ENCODE data around the gene PRKAR2A. TPM values are rescaled to one million over a fixed set of nuclear protein-coding genes. Genes with fewer than 3 reads are reported as not detected.

PRKAR2A gene
- total RNA-seq, 4 donors from 2014 or later: 25.4 to 51.6 (median 35.3) TPM

DNA sequence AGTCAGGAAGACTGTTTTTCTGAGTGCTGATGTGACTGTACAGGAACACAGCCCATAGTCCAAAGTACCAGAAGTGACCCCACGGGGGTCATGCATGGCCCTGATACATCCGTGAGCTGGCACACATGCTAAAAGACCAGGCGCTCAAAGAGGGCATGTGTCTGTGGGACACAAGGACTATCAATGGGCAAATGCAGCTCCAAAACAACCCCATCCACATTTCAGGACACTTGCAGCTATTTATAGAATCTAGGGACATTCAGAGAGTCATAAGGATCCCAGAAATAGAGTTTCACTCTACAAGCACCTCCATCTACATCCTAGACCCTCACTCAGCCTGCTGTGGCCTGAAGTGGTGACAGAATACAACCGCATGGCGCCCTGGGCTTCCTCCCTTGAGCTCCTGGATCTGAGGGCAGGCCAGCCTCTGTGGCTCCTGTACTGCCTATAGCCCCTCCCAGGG lies 34.0 kb upstream of the PRKAR2A start:
- Histone ChIP-seq H3K27me3 (no peaks in the 10 kb centered on the region), H3K9me3 (no peaks in the 10 kb centered on the region), H3K36me3 (peaks cover 0 to 61% (median 3%) of the 10 kb centered on the region in 3 donors), H3K27ac (no peak overlapping the region), H3K4me3 (no peak overlapping the region), H3K4me1 (no peaks in the 10 kb centered on the region)
- WGBS, 2 donors: 80 to 97% methylated on average over 3 of the region's 5 CpGs
- intact Hi-C loops (cut with DNase I): no loop called here
- no peak for DNase-seq
- TF ChIP-seq POLR2A (IDR thresholded peaks at IDR 0.05): no peak
- TF ChIP-seq, protein P1, sequence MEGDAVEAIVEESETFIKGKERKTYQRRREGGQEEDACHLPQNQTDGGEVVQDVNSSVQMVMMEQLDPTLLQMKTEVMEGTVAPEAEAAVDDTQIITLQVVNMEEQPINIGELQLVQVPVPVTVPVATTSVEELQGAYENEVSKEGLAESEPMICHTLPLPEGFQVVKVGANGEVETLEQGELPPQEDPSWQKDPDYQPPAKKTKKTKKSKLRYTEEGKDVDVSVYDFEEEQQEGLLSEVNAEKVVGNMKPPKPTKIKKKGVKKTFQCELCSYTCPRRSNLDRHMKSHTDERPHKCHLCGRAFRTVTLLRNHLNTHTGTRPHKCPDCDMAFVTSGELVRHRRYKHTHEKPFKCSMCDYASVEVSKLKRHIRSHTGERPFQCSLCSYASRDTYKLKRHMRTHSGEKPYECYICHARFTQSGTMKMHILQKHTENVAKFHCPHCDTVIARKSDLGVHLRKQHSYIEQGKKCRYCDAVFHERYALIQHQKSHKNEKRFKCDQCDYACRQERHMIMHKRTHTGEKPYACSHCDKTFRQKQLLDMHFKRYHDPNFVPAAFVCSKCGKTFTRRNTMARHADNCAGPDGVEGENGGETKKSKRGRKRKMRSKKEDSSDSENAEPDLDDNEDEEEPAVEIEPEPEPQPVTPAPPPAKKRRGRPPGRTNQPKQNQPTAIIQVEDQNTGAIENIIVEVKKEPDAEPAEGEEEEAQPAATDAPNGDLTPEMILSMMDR (IDR thresholded peaks at IDR 0.05): no peak

DNA sequence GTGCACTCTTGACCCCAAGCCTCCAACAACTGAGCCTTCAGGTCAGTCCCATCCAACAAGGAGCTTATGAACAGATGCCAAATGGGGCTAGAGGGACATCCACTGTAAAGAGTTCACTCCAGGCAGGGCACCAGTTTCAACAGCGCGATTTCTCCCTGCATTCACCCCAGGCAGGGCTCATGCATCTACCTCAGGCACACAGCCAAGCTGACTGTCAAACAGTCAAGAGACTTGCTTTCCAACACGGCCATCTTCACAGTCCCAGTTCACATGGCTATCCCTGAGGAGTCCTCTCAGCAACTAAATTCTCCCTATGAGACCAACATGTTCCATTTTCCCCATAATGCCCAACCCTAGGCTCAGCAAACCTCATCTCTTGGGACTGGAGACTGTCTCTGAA lies 33.3 kb upstream of the PRKAR2A start:
- no peaks in the 10 kb centered on the region for H3K9me3 ChIP-seq
- WGBS, 2 donors: 74 to 93% methylated on average over 3 of the region's 3 CpGs
- TF ChIP-seq, protein P1 (IDR thresholded peaks at IDR 0.05): no peak
- TF ChIP-seq POLR2A (IDR thresholded peaks at IDR 0.05): no peak

DNA sequence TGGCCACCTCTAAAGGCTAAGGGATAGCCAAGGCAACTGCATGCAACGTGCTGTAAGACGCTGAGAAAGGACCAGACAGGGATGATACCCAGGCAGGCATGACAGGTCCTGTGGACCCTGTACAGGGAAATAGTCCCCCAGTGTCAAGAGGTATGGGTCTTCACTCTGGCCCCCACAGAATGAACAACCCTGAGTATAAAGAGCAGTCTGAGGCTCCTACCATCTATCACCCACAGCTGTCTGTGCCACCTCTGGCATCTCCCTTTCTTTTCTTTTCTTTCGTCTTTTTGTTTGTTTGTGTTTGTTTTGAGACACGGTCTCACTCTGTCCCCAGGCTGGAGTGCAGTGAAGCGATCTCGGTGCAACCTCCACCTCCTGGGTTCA lies 32.3 kb upstream of the PRKAR2A start:
- Histone ChIP-seq H3K27me3 (no peaks in the 10 kb centered on the region), H3K4me3 (no peak overlapping the region), H3K27ac (no peak overlapping the region), H3K9me3 (no peaks in the 10 kb centered on the region), H3K36me3 (peaks cover 0 to 65% (median 3%) of the 10 kb centered on the region in 3 donors), H3K4me1 (no peaks in the 10 kb centered on the region)
- TF ChIP-seq POLR2A (IDR thresholded peaks at IDR 0.05): no peak
- TF ChIP-seq, protein P1 (IDR thresholded peaks at IDR 0.05): no peak
- WGBS, 2 donors: 87 to 90% methylated on average over 4 to 6 of the region's 6 CpGs
- intact Hi-C loops (cut with DNase I): no loop called here
- no peak for DNase-seq

More for the DNA sequence above, 33.3 kb upstream of the PRKAR2A start:
- intact Hi-C loops (cut with DNase I): no loop called here
- H3K4me1 ChIP-seq: no peaks in the 10 kb centered on the region
- no peak overlapping the region for H3K4me3 ChIP-seq
- no peaks in the 10 kb centered on the region for H3K27me3 ChIP-seq
- no peak overlapping the region for H3K27ac ChIP-seq
- H3K36me3 ChIP-seq: peaks cover 0 to 61% (median 3%) of the 10 kb centered on the region in 3 donors
- DNase-seq: no peak

DNA sequence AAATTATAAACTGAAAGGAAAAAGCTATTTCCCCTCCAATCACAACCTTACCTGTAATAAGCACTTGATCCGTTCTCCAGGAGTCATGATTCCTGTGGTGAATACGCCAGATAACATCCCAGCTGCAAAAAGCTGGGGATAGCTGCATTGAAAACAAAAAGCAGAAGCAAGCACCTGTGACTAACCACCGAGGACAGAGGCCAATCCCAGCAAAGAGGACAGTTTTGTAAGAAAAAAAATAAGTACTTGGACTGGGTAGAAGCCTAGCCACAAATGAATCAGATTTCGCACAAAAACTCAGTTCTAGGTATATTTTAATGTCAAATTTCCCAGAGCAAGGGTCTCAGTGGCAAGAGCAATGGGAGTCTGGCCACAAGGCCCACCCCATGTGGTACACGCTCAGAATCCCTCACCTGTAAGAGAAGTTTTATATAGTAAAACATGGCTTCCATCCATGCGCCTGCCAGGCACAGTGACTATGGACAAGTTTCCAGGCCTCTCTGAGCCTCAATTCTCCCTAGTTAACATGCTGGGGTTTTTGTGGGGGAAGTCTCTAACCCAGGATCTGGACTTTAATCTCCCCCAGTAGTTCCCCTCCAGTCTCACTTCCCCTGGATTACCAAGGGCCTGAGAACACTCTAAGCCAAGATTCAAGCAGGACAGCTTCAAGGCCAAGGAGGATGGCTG lies 31.8 kb upstream of the PRKAR2A start:
- Histone ChIP-seq H3K36me3 (peaks cover 0 to 64% (median 3%) of the 10 kb centered on the region in 3 donors), H3K9me3 (no peaks in the 10 kb centered on the region), H3K4me3 (no peak overlapping the region), H3K27ac (no peak overlapping the region), H3K4me1 (no peaks in the 10 kb centered on the region), H3K27me3 (no peaks in the 10 kb centered on the region)
- WGBS, 2 donors: 75 to 78% methylated on average over 5 to 6 of the region's 6 CpGs
- intact Hi-C loops (cut with DNase I): no loop called here
- no peak for TF ChIP-seq POLR2A (IDR thresholded peaks at IDR 0.05)
- TF ChIP-seq, protein P1 (IDR thresholded peaks at IDR 0.05): no peak
- DNase-seq: no peak

DNA sequence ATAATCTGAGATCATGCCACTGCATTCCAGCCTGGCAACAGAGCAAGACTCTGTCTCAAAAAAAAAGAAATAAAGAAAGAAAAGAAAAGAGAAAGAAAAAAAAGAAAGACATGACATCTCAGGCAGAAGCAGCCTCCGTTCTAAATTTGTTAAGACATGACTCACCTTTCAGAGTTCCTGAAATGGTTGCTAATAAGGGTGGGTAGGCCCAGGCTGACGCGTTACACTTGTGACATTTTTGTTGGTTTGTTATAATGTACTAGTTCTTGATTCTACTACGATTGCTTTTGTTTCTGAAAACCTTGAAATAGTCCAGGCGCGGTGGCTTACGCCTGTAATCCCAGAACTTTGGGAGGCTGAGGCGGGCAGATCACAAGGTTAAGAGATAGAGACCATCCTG lies 30.0 kb upstream of the PRKAR2A start:
- Histone ChIP-seq H3K4me3 (no peak overlapping the region), H3K9me3 (no peaks in the 10 kb centered on the region), H3K4me1 (no peaks in the 10 kb centered on the region), H3K36me3 (peaks cover 0 to 48% (median 3%) of the 10 kb centered on the region in 3 donors), H3K27me3 (no peaks in the 10 kb centered on the region), H3K27ac (no peak overlapping the region)
- no peak for DNase-seq
- intact Hi-C loops (cut with DNase I): no loop called here
- TF ChIP-seq POLR2A (IDR thresholded peaks at IDR 0.05): no peak
- TF ChIP-seq, protein P1 (IDR thresholded peaks at IDR 0.05): no peak
- 79% methylated on average over 8 of the region's 8 CpGs for WGBS, 2 donors
